ENCODE data around the gene MYOZ3.

- TF ChIP-seq CTCF (IDR thresholded peaks at IDR 0.05), result no peak
- TF ChIP-seq POLR2A (IDR thresholded peaks at IDR 0.05), result no peak
These were observed 45.8 kb upstream of the MYOZ3 start for GRCh38 chr5:150615141-150615699.

Measured in lower leg skin (tissue), 3 donors.